ENCODE results near the gene ATP6V1G2.

Gene ATP6V1G2

DNA sequence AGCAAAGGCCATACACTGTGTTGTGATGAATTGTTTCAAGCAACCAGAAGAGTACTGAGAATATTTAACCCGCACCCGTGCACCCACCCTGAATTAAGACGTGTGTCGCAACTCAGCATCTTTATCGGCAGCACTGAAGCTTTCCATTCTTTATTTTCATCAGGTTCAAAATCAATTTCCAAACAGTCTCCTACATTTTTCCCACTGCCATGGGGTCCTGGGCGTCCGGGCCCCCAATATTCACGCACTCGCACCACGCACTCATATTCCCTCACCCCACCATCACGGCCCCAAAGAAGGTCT lies 34.0 kb upstream of the ATP6V1G2 start:
- no peak for TF ChIP-seq TCF4 (CRISPR knock-in tag; IDR thresholded peaks at IDR 0.05; ENCODE audit: borderline replicate concordance)
- TF ChIP-seq SNAI2 (CRISPR knock-in tag; IDR thresholded peaks at IDR 0.05), result no peak
- no peak for TF ChIP-seq ARNTL (CRISPR knock-in tag; IDR thresholded peaks at IDR 0.05; ENCODE audit: borderline replicate concordance, low read depth)
- TF ChIP-seq ZC3H10 (CRISPR knock-in tag; IDR thresholded peaks at IDR 0.05), result no peak
- TF ChIP-seq, protein P1, sequence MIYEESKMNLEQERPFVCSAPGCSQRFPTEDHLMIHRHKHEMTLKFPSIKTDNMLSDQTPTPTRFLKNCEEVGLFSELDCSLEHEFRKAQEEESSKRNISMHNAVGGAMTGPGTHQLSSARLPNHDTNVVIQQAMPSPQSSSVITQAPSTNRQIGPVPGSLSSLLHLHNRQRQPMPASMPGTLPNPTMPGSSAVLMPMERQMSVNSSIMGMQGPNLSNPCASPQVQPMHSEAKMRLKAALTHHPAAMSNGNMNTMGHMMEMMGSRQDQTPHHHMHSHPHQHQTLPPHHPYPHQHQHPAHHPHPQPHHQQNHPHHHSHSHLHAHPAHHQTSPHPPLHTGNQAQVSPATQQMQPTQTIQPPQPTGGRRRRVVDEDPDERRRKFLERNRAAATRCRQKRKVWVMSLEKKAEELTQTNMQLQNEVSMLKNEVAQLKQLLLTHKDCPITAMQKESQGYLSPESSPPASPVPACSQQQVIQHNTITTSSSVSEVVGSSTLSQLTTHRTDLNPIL (CRISPR knock-in tag; IDR thresholded peaks at IDR 0.05; ENCODE audit: low read depth), result no peak
- TF ChIP-seq OSR1 (CRISPR knock-in tag; IDR thresholded peaks at IDR 0.05), result no peak
- TF ChIP-seq ZFP30 (CRISPR knock-in tag; IDR thresholded peaks at IDR 0.05), result no peak
- no peak for TF ChIP-seq CSDC2 (CRISPR knock-in tag; IDR thresholded peaks at IDR 0.05)
- no peak for TF ChIP-seq ZNF565 (CRISPR knock-in tag; conservative IDR thresholded peaks at IDR 0.05; ENCODE audit: low read depth)
- no peak for ATAC-seq

DNA sequence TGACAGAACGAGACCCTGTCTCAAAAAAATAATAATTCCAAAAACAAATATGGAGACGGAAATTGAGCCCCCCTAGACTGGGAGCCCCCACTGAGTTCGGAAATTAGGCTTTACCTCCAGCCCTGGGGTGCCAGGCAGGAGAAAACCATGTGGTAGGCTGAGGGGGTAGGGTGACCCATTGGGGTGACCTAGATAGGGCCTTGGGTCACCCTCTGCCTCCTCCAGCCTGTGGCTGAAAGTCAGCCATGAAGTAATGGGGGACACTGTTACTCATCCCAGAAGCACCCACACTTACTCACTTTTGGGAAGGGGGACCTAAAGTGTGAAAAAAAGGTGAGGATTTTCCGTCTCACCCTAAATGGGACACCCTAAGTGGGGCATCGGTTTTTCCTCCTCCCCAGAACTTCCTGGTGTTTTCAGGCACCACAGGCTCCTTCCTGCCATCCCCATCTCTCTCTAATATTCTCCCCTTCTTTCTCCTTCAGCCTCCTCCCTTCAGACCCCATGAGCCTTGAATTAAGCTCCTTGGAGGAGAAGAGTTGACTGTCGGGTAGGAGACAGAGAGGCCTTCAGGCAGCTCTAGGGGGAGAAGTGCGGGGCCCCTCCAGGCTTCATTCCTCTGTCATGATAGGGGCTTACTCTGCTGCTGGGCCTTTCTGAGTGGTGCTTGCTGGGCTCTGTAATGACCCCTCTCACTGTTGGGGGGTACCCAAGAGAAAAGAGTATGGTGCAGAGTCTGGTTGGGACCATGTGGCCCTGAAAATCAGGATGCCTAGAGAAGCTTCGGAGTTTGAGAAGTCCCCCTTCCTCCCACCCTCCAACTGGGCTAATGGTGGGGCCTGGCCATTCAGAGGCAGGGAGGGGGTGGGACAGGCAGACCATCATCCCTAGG lies 33.4 kb upstream of the ATP6V1G2 start:
- TF ChIP-seq RARB (CRISPR knock-in tag; IDR thresholded peaks at IDR 0.05), result no peak
- TF ChIP-seq ZNF8 (CRISPR knock-in tag; IDR thresholded peaks at IDR 0.05), result no peak
- no peak for TF ChIP-seq CSDC2 (CRISPR knock-in tag; IDR thresholded peaks at IDR 0.05)
- TF ChIP-seq ZFP3 (CRISPR knock-in tag; IDR thresholded peaks at IDR 0.05), result no peak
- TF ChIP-seq GLIS3 (CRISPR knock-in tag; IDR thresholded peaks at IDR 0.05), result no peak
- no peak for TF ChIP-seq ARNTL (CRISPR knock-in tag; IDR thresholded peaks at IDR 0.05; ENCODE audit: borderline replicate concordance, low read depth)
- no peak for TF ChIP-seq ZC3H10 (CRISPR knock-in tag; IDR thresholded peaks at IDR 0.05)
- TF ChIP-seq ISL1 (CRISPR knock-in tag; IDR thresholded peaks at IDR 0.05), result no peak
- no peak for TF ChIP-seq BACH2 (CRISPR knock-in tag; IDR thresholded peaks at IDR 0.05; ENCODE audit: borderline replicate concordance)
- TF ChIP-seq POU6F1 (CRISPR knock-in tag; IDR thresholded peaks at IDR 0.05; ENCODE audit: borderline replicate concordance, low read depth), result no peak
- no peak for TF ChIP-seq ZNF70 (CRISPR knock-in tag; IDR thresholded peaks at IDR 0.05)
- TF ChIP-seq TCF4 (CRISPR knock-in tag; IDR thresholded peaks at IDR 0.05; ENCODE audit: borderline replicate concordance), result no peak
- TF ChIP-seq PPARA (CRISPR knock-in tag; IDR thresholded peaks at IDR 0.05; ENCODE audit: borderline replicate concordance), result no peak
- TF ChIP-seq, protein P1 (CRISPR knock-in tag; IDR thresholded peaks at IDR 0.05; ENCODE audit: low read depth), result no peak
- no peak for TF ChIP-seq ZNF565 (CRISPR knock-in tag; conservative IDR thresholded peaks at IDR 0.05; ENCODE audit: low read depth)
- TF ChIP-seq, protein P2, sequence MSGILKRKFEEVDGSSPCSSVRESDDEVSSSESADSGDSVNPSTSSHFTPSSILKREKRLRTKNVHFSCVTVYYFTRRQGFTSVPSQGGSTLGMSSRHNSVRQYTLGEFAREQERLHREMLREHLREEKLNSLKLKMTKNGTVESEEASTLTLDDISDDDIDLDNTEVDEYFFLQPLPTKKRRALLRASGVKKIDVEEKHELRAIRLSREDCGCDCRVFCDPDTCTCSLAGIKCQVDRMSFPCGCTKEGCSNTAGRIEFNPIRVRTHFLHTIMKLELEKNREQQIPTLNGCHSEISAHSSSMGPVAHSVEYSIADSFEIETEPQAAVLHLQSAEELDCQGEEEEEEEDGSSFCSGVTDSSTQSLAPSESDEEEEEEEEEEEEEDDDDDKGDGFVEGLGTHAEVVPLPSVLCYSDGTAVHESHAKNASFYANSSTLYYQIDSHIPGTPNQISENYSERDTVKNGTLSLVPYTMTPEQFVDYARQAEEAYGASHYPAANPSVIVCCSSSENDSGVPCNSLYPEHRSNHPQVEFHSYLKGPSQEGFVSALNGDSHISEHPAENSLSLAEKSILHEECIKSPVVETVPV (CRISPR knock-in tag; IDR thresholded peaks at IDR 0.05), result no peak
- no peak for TF ChIP-seq ZFP30 (CRISPR knock-in tag; IDR thresholded peaks at IDR 0.05)
- TF ChIP-seq PATZ1 (CRISPR knock-in tag; IDR thresholded peaks at IDR 0.05; ENCODE audit: borderline replicate concordance), result no peak
- TF ChIP-seq, protein P3, sequence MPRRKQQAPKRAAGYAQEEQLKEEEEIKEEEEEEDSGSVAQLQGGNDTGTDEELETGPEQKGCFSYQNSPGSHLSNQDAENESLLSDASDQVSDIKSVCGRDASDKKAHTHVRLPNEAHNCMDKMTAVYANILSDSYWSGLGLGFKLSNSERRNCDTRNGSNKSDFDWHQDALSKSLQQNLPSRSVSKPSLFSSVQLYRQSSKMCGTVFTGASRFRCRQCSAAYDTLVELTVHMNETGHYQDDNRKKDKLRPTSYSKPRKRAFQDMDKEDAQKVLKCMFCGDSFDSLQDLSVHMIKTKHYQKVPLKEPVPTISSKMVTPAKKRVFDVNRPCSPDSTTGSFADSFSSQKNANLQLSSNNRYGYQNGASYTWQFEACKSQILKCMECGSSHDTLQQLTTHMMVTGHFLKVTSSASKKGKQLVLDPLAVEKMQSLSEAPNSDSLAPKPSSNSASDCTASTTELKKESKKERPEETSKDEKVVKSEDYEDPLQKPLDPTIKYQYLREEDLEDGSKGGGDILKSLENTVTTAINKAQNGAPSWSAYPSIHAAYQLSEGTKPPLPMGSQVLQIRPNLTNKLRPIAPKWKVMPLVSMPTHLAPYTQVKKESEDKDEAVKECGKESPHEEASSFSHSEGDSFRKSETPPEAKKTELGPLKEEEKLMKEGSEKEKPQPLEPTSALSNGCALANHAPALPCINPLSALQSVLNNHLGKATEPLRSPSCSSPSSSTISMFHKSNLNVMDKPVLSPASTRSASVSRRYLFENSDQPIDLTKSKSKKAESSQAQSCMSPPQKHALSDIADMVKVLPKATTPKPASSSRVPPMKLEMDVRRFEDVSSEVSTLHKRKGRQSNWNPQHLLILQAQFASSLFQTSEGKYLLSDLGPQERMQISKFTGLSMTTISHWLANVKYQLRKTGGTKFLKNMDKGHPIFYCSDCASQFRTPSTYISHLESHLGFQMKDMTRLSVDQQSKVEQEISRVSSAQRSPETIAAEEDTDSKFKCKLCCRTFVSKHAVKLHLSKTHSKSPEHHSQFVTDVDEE (CRISPR knock-in tag; IDR thresholded peaks at IDR 0.05), result no peak
- no peak for TF ChIP-seq TOX (CRISPR knock-in tag; IDR thresholded peaks at IDR 0.05; ENCODE audit: borderline replicate concordance)
- no peak for ATAC-seq
